Dermis blood vessel endothelial cell (primary cell): ENCODE measurements around the gene WDR46. TPM values are rescaled to one million over a fixed set of nuclear protein-coding genes. Genes with fewer than 3 reads are reported as not detected.
A peak's percentile ranks its signal among the peaks of the same experiment; 100 is the strongest.

Experiments
- DNase-seq: peaks from one replicate; pipeline ENCODE4 v3.0.0; 2010
- total RNA-seq: library from RNA; depleted of rRNA; stranded (reverse); fragments of >200 nt; gene quantifications from 2 replicates; pipeline ENCODE4 v1.2.3, GENCODE V29; 2014

Gene WDR46
- total RNA-seq, result 65.9 and 75.4 TPM in 2 replicates

- DNase-seq, result peak; percentile 92
These were observed at the start of gene WDR46, which contains the start of gene PFDN6 for GRCh38 chr6:33288921-33289783. WDR46 (minus strand) TSS chr6:33289239; CDS start chr6:33289170, 69 bp downstream. PFDN6 (plus strand) TSS chr6:33289601; CDS start chr6:33289857, 256 bp downstream.

GRCh38 chr6:33336495-33336894 lies 47.5 kb upstream of the WDR46 start:
- no peak for DNase-seq

GRCh38 chr6:33335916-33336315 lies 46.9 kb upstream of the WDR46 start:
- DNase-seq, result no peak

GRCh38 chr6:33333666-33334065 lies 44.6 kb upstream of the WDR46 start:
- no peak for DNase-seq

- DNase-seq, result no peak
These were observed 41.7 kb upstream of the WDR46 start for GRCh38 chr6:33330736-33331135.

GRCh38 chr6:33329058-33329457 lies 40.0 kb upstream of the WDR46 start:
- peak; percentile 39 for DNase-seq

GRCh38 chr6:33324125-33324524 lies 35.1 kb upstream of the WDR46 start:
- DNase-seq, result no peak

GRCh38 chr6:33323623-33323948 lies 34.5 kb upstream of the WDR46 start:
- no peak for DNase-seq

- DNase-seq, result no peak
These were observed 32.2 kb upstream of the WDR46 start for GRCh38 chr6:33321227-33321626.

- peak; percentile 84 for DNase-seq
These were observed 31.5 kb upstream of the WDR46 start for GRCh38 chr6:33320315-33321181.

GRCh38 chr6:33319939-33320314 lies 30.9 kb upstream of the WDR46 start:
- DNase-seq, result no peak

- no peak for DNase-seq
These were observed 29.5 kb upstream of the WDR46 start for GRCh38 chr6:33318426-33319073.

GRCh38 chr6:33317669-33318425 lies 28.8 kb upstream of the WDR46 start, which contains the start of gene ZBTB22:
ZBTB22 (minus strand) TSS chr6:33317744; CDS start chr6:33316916, 828 bp downstream.
- peak; percentile 99 for DNase-seq

GRCh38 chr6:33317419-33317668 lies 28.3 kb upstream of the WDR46 start:
- no peak for DNase-seq

GRCh38 chr6:33316603-33317418 lies 27.8 kb upstream of the WDR46 start:
- no peak for DNase-seq

- no peak for DNase-seq
These were observed 27.0 kb upstream of the WDR46 start for GRCh38 chr6:33315793-33316602.

GRCh38 chr6:33314943-33315792 lies 26.1 kb upstream of the WDR46 start:
- DNase-seq, result peak; percentile 48

- DNase-seq, result peak; percentile 89
These were observed 25.5 kb upstream of the WDR46 start for GRCh38 chr6:33314515-33314942.

- peak; percentile 72 for DNase-seq
These were observed 24.9 kb upstream of the WDR46 start, which contains the start of gene TAPBP for GRCh38 chr6:33313709-33314514. TAPBP (minus strand) TSS chr6:33314078; CDS start chr6:33314041, 37 bp downstream.
